NCI-H1092 (cell line): ENCODE data around the gene DIP2A.

ENCODE experiments used
- DNase-seq: peaks from one replicate; lab custom pipeline; 2025; lab: John Stamatoyannopoulos, UW

DIP2A gene

GRCh38 chr21:46594276-46594675 lies 135.6 kb downstream of the DIP2A start:
- no peak for DNase-seq

GRCh38 chr21:46596201-46596600 lies 137.5 kb downstream of the DIP2A start:
- DNase-seq, result no peak

GRCh38 chr21:46597031-46597430 lies 138.3 kb downstream of the DIP2A start:
- DNase-seq, result no peak

- DNase-seq, result no peak
Observed at GRCh38 chr21:46597896-46598343, 139.2 kb downstream of the DIP2A start.

DNA sequence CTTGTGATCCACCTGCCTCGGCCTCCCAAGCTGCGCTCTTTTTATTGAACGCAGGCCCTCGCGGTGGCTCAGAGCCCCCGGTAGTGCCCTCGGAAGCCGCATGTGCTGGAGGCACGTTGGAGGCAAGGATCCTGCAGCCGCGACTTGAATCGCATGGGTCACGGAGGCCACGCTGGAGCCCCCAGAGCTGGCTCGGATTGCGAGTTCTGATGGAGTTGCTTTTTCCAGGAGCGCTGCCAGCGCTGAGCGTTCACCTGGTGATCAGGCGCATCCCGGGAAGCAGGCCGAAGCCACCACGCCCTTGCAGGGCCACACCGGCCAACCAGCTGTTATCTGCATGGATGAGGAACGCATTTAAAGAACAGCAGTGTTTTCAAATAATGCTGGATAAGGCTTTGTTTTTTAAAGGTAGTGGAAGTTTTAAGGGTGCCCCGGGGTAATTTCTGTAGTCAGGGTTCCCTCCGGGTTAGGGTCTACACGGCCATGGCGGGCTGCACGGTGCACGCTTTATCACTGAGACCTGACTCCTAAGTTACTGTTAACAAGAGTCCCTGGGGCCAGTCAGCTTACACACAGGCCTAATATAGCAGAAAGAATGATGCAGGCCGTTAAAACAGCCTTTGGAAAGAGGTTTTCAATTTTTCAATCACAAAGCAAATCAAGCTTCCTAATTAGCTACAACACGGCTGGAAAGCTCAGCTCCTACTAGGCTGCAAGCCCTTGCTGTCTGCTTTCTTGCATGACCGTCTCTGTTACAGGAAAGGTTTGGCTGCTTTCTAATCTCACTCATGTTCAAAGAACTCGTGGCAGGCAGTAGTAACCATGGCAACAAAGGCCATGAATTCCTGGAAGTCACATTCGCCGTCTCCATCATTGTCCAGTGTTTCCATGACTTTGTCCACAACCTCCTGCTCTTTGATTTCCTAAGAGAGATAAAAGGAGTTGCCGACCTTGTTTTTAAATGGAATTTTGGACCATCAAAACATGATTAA lies 140.2 kb downstream of the DIP2A start:
- DNase-seq, result no peak

- no peak for DNase-seq
Observed at GRCh38 chr21:46600305-46600704, 141.6 kb downstream of the DIP2A start.

DNA sequence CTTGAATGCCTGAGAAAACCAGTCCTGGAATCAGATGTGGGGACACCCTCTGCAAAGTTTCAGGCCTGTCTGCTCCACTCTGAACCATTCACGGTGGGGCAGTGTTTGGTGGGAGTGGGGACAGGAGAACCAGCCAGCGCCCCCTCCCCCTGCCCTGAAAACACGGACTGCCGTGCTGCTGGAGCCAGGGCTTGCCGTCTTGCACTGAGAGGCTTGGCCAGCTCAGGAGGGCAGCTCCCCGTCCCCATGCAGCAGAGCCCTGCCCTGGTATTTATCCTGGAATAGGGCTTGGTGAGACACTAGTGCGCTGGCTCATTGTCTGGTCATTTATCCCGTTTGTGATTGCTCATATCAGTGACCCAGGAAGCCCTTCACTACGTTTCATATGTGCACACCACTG lies 142.3 kb downstream of the DIP2A start:
- DNase-seq, result no peak

GRCh38 chr21:46603228-46603627 lies 144.5 kb downstream of the DIP2A start:
- DNase-seq, result no peak

DNA sequence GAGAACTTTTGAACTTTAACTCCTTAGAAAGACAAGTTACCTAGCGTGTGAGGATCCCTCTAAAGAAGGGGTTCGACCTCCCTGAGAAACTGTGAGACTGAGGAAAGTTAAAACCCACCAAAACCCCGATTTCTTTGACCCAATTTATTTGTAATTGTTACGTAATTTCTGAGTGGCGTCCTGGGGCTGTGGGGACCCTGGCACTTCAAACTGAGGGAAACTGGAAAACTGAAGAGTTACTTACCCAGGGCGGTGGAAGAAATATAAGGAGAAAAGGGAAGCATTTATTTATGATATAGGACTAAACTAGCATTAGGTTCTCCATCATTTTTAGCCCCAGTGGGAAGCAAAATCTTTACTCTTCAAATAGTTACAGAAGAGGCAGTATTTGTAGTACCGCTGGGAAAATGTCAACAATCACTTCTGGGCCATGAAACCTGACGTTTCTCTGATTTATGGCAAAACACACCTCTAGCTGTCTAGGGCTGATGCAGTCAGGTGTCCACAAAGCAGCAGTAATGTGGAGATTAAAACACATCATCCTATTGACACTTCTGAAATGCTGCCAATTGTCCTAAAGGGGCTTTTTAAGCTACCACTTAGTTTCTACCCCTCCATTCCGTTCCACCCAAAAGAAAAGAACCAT lies 145.8 kb downstream of the DIP2A start:
- no peak for DNase-seq

- DNase-seq, result no peak
Observed at GRCh38 chr21:46604975-46605766, 146.5 kb downstream of the DIP2A start, which contains the start of gene S100B. S100B (minus strand) TSS chr21:46605082; CDS start chr21:46602415, 2,667 bp downstream.

GRCh38 chr21:46605767-46606426 lies 147.2 kb downstream of the DIP2A start:
- DNase-seq, result no peak

DNA sequence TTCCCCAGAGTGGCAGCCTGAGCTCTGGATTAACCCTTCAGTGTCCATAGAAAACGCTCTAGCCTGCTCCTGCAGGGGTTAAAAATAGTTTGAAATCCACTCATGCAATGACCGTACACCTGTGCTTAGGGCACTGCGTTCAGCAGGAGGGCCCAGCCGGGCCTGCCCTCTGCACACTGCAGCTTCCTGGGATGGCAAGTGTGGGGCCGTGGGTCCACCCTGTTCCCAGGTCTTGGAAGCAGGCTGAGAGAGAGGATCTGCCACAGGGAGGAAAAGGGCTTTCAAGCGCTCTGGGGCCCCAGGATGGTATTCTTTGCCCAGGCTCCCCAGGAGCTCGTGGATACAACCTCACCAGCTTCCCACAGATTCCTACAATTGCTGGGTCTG lies 147.7 kb downstream of the DIP2A start:
- DNase-seq, result no peak

GRCh38 chr21:46607636-46608035 lies 148.9 kb downstream of the DIP2A start:
- DNase-seq, result no peak

DNA sequence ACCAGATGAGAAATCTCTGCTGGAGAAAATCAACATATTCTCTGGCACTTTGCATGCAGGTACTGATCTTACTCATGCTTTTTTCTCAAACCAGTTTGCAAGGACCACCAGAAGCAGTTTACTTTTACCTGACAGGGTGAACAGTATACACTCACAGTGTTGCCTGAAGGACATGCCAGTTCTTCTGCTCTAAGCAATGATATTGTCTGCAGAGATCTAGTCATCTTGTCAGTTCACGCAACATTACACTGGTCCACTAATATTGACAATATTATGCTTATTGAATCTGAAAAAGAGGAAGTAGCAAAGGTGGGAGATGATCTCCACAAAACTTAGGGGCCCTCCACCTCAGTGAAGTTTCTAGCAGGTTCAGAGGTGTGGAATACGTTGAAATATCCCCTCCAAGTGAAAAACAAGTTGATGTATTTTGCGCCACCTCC lies 150.0 kb downstream of the DIP2A start:
- no peak for DNase-seq

GRCh38 chr21:46610018-46610701 lies 151.5 kb downstream of the DIP2A start:
- no peak for DNase-seq

GRCh38 chr21:46613391-46613790 lies 154.7 kb downstream of the DIP2A start:
- DNase-seq, result no peak

DNA sequence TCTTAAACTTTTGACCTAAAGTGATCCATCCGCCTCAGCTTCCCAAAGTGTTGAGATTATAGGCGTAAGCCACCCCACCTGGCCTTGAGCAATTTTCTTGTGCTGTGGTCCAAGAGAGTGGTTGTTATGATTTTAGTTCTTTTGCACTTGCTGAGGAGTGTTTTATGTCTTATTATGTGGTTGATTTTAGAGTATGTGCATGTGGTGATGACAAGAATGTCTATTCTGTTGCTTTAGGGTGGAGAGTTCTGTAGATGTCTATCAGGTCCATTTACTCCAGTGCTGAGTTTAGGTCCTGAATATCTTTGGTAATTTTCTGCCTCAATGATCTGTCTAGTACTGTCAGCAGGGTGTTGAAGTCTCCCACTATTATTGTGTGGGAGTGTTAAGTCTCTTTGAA lies 157.4 kb downstream of the DIP2A start:
- no peak for DNase-seq

- no peak for DNase-seq
Observed at GRCh38 chr21:46616656-46617055, 158.0 kb downstream of the DIP2A start.

DNA sequence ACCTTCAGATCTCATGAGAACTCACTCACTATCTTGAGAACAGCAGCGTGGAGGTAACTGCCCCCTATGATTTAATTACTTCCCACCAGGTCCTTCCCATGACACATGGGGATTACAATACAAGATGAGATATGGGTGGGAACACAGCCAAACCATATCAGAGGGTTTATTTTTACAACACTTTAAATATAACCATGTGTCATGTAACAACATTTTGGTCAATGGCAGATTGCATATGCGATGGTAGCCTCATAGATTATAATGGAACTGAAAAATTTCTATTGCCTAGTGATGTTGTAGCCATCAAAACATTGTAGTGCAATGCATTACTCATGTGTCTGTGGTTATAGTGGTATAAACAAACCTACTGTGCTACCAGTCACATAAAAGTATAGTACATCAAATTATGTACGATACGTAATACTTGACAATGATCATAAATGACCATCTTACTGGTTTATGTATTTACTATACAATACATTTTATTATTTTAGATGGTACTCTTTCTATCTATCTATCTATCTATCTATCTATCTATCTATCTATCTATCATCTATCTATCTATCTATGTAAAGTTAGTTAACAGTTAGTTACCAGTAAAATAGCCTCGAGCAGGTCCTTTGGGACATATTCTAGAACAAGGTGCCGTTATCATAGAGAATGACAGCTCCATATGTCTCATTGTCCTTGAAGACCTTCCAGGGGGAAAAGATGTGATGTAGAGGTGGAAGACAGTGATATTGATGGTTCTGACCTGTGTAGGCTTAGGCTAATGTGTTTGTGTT lies 158.8 kb downstream of the DIP2A start:
- DNase-seq, result no peak

GRCh38 chr21:46618738-46619379 lies 160.2 kb downstream of the DIP2A start:
- no peak for DNase-seq
